ENCODE results near the gene MGMT. TPM values are rescaled to one million over a fixed set of nuclear protein-coding genes. Genes with fewer than 3 reads are reported as not detected.

MGMT gene
- total RNA-seq, 2 experiments from 2014 or later = 20.9 to 23.3 TPM

DNA sequence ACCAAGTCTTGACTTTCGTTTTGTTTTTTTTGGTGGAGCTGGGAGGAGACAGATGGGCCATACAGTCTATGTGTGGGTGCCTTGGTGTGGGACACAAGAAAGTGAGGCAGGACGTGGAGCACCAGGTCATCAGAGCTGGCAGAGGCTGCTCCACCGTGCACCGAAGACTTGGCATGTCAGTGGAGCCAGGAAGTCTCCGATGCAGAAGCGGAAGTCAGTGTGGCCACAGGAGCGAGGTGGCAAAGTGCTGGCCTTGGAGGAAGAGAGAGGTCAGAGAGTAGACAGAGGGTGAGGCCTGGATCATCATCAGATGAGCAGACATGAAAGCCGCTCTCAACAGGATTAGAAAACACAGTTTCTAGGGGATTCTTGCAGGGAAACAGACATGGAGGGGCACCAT lies 116.8 kb downstream of the MGMT start:
- Mint-ChIP-seq H3K4me3 (no peak overlapping the region), H3K36me3 (peaks cover 84% of the 10 kb centered on the region), H3K27me3 (no peaks in the 10 kb centered on the region), H3K27ac (no peak overlapping the region), H3K9me3 (peaks cover 56% of the 10 kb centered on the region), H3K4me1 (peaks cover 1% of the 10 kb centered on the region)
- DNase-seq = no peak

DNA sequence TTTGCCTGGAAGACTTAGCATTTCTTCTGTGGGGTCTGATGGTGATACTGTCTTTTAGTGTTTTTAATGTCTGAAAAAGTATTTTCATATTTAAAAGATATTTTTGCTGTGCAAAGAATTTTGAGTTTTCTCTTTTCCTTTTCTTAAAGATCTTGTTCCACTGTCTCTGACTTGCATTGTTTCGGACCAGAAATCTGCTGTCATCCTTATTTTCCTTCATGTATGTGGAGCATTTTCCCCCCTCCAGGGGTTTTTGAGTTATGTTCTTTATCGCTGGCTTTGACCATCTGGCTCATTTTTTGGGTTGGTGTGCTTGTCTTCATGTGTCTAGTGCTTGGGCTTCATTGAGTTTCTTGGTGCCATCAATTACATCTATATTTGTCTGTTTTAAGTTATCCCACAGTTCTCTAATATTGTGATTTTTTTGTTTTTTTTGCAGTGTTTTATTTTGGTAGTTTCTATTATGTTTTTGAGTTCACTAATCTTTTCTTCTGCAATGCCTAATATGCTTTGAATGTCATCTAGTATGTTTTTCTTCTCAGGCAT lies 119.9 kb downstream of the MGMT start:
- Mint-ChIP-seq H3K27me3 (no peaks in the 10 kb centered on the region), H3K9me3 (peaks cover 50% of the 10 kb centered on the region), H3K4me3 (no peak overlapping the region), H3K36me3 (peaks cover 84% of the 10 kb centered on the region), H3K4me1 (peaks cover 1% of the 10 kb centered on the region), H3K27ac (no peak overlapping the region)
- no peak for DNase-seq

DNA sequence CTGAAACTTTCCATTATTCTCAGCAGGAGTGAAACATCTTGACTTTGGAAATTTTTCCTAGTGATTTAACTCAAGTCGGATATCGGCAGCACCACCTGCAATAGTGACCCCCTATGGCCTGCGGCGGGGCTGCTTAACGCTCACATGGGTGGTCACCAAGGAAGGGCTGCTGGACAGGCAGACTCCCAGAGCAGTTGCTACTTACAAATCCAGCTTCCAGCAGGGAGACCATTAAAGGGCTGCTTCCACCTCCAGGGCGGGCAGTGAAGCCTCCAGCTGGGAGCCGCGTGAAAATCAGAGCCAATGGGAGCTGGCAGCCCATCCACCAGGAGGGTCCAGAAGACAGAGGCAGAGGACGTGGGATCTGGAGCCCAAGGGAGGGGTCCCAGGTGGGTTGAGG lies 122.5 kb downstream of the MGMT start:
- H3K27ac Mint-ChIP-seq = no peak overlapping the region
- H3K36me3 Mint-ChIP-seq = peaks cover 87% of the 10 kb centered on the region
- no peaks in the 10 kb centered on the region for H3K4me1 Mint-ChIP-seq
- DNase-seq = no peak
- H3K4me3 Mint-ChIP-seq = no peak overlapping the region
- H3K9me3 Mint-ChIP-seq = peaks cover 37% of the 10 kb centered on the region
- no peaks in the 10 kb centered on the region for H3K27me3 Mint-ChIP-seq

DNA sequence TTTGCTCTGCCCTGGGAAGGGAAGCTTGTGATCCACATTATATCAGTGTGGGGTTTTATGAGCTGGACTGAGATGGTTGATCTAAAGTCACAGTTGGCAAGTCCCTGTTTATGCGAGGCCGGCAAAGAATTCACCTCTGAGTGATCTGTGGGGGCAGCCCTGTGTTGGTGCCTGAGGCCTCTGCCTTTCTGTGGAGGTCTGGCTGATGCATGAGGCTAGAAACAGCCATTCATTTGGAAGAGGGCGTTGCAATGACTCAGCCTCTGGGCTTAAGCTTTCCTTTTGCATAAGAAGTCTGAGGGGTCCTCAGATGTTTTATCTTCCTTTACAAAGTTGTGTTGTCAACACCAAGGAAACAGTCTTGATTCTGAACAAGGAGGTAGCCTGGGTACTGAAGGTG lies 126.9 kb downstream of the MGMT start:
- Mint-ChIP-seq H3K36me3 (peaks cover 77% of the 10 kb centered on the region), H3K27ac (no peak overlapping the region), H3K4me3 (no peak overlapping the region), H3K27me3 (no peaks in the 10 kb centered on the region), H3K4me1 (no peaks in the 10 kb centered on the region), H3K9me3 (peaks cover 15% of the 10 kb centered on the region)
- no peak for DNase-seq

DNA sequence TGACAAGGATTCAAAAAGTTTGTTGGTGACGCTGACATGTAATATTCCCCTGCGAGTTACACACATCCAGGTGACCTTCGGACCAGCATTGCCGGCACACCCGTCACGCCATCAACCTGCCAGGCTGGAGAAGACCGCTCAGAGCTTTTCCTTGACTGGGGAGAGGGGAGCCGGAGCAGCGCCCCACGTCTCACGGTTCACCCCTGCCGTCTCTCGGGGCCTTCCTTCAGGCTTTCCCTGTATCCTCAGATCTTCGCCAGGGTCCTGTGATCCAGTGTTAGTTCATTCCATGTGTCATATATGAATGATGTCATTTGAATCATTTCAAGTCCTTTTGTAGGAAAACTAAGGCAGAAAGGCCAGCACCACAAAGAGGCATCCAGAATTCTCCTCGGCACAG lies 127.8 kb downstream of the MGMT start:
- Mint-ChIP-seq H3K27ac (no peak overlapping the region), H3K9me3 (peaks cover 12% of the 10 kb centered on the region), H3K4me3 (no peak overlapping the region), H3K4me1 (no peaks in the 10 kb centered on the region), H3K27me3 (no peaks in the 10 kb centered on the region), H3K36me3 (peaks cover 73% of the 10 kb centered on the region)
- no peak for DNase-seq

DNA sequence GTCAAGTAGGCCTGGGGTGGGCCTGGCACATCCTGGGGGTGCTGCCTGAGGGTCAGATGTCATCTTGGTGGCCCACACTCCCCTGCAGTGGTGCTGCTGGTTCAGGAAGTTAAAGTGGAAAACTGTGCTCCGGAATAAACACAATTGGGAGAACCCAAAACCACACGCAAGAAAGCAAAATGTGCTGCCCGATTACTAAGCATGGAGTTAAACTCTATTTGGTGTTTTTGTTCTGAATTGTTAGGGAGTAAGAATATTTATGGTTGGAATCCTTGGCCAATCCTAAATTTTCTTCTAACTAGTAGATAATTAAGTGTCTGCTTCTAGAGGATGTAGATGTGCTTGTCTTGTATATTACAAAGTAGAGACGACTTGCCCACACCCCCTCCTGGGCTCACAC lies 131.4 kb downstream of the MGMT start:
- DNase-seq = no peak
- no peaks in the 10 kb centered on the region for H3K4me1 Mint-ChIP-seq
- no peak overlapping the region for H3K27ac Mint-ChIP-seq
- peaks cover 10% of the 10 kb centered on the region for H3K9me3 Mint-ChIP-seq
- H3K4me3 Mint-ChIP-seq = no peak overlapping the region
- H3K27me3 Mint-ChIP-seq = no peaks in the 10 kb centered on the region
- H3K36me3 Mint-ChIP-seq = peaks cover 47% of the 10 kb centered on the region

GRCh38 chr10:129599160-129599559 lies 132.1 kb downstream of the MGMT start:
- Mint-ChIP-seq H3K27ac (no peak overlapping the region), H3K9me3 (peaks cover 7% of the 10 kb centered on the region)

DNA sequence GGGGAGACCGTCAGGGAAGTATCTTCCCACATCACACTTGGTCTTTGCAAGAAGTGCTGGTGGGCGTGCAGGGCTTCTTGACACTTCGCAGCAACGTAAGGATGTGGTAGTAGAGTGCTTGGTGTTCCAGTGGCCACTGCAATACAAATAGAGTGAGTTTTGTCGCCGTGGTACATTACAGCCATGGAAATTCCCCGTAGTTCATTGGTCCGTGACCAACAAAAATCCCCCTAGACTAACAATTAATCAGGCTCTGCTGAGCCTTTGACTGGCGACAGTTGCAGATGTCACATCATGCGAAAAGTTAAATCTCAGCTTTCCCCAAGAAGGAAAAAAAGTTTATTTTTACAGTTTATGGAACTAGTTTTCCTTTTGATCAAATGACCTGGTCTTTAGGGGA lies 134.7 kb downstream of the MGMT start:
- H3K4me3 Mint-ChIP-seq = no peak overlapping the region
- peaks cover 2% of the 10 kb centered on the region for H3K9me3 Mint-ChIP-seq
- DNase-seq = no peak
- H3K27ac Mint-ChIP-seq = no peak overlapping the region
- H3K4me1 Mint-ChIP-seq = peaks cover 6% of the 10 kb centered on the region
- H3K36me3 Mint-ChIP-seq = peaks cover 30% of the 10 kb centered on the region
- H3K27me3 Mint-ChIP-seq = no peaks in the 10 kb centered on the region

More at GRCh38 chr10:129599160-129599559, 132.1 kb downstream of the MGMT start:
- H3K27me3 Mint-ChIP-seq = no peaks in the 10 kb centered on the region
- DNase-seq = no peak
- peaks cover 42% of the 10 kb centered on the region for H3K36me3 Mint-ChIP-seq
- no peak overlapping the region for H3K4me3 Mint-ChIP-seq
- no peaks in the 10 kb centered on the region for H3K4me1 Mint-ChIP-seq

GRCh38 chr10:129602938-129603535 lies 136.0 kb downstream of the MGMT start:
- H3K4me3 Mint-ChIP-seq = no peak overlapping the region
- H3K36me3 Mint-ChIP-seq = peaks cover 25% of the 10 kb centered on the region
- H3K4me1 Mint-ChIP-seq = peaks cover 6% of the 10 kb centered on the region

DNA sequence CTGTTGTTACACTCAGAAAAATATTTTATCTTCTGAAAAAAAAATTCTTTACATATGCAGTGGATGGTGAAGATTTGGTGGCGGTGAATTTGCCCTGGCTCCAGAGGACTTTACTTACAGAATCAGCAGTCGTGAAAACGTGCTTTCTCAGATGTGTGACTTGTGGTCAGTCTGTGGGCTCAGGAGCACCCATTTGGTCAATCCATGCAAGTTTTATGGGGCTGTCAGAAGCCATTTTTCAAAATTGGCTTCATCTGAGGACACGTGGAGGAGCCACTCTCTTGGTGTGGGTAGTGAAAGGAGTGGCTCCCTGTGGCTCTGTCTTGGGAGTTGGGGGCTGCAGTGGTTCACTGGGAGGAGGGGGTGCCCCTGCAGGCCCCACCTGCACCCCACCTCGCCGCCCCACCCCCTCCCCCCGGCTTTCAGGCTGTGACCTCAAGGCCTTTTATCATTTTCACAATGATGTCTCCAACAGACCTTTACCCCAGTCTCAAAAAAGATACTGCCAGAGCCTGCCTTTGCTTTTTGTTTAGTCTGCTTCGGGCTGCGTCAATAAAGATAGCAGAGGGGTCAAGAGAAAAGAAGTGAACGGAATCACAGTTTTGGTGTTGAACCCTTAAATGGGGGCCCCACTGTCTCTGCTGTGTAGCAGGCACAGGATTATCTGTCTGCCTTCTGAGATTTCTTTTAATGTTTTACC lies 137.4 kb downstream of the MGMT start:
- no peaks in the 10 kb centered on the region for H3K9me3 Mint-ChIP-seq
- H3K4me3 Mint-ChIP-seq = no peak overlapping the region
- H3K27ac Mint-ChIP-seq = no peak overlapping the region
- H3K36me3 Mint-ChIP-seq = peaks cover 30% of the 10 kb centered on the region
- no peaks in the 10 kb centered on the region for H3K27me3 Mint-ChIP-seq
- DNase-seq = no peak
- H3K4me1 Mint-ChIP-seq = peaks cover 6% of the 10 kb centered on the region

More at GRCh38 chr10:129602938-129603535, 136.0 kb downstream of the MGMT start:
- H3K9me3 Mint-ChIP-seq = peaks cover 1% of the 10 kb centered on the region
- DNase-seq = no peak
- no peak overlapping the region for H3K27ac Mint-ChIP-seq
- no peaks in the 10 kb centered on the region for H3K27me3 Mint-ChIP-seq

- Mint-ChIP-seq H3K36me3 (peaks cover 31% of the 10 kb centered on the region), H3K4me3 (no peak overlapping the region), H3K27ac (no peak overlapping the region), H3K27me3 (no peaks in the 10 kb centered on the region), H3K4me1 (peaks cover 6% of the 10 kb centered on the region), H3K9me3 (no peaks in the 10 kb centered on the region)
- no peak for DNase-seq
Observed at GRCh38 chr10:129605266-129605985, 138.4 kb downstream of the MGMT start.

- Mint-ChIP-seq H3K27me3 (no peaks in the 10 kb centered on the region), H3K4me1 (peaks cover 6% of the 10 kb centered on the region), H3K36me3 (peaks cover 37% of the 10 kb centered on the region), H3K27ac (no peak overlapping the region), H3K4me3 (no peak overlapping the region), H3K9me3 (no peaks in the 10 kb centered on the region)
- DNase-seq = no peak
Observed at GRCh38 chr10:129605986-129606518, 139.0 kb downstream of the MGMT start.

GRCh38 chr10:129607607-129608109 lies 140.6 kb downstream of the MGMT start:
- no peak for DNase-seq
- Mint-ChIP-seq H3K27me3 (no peaks in the 10 kb centered on the region), H3K27ac (no peak overlapping the region), H3K4me1 (peaks cover 6% of the 10 kb centered on the region), H3K9me3 (no peaks in the 10 kb centered on the region), H3K36me3 (peaks cover 41% of the 10 kb centered on the region), H3K4me3 (no peak overlapping the region)

DNA sequence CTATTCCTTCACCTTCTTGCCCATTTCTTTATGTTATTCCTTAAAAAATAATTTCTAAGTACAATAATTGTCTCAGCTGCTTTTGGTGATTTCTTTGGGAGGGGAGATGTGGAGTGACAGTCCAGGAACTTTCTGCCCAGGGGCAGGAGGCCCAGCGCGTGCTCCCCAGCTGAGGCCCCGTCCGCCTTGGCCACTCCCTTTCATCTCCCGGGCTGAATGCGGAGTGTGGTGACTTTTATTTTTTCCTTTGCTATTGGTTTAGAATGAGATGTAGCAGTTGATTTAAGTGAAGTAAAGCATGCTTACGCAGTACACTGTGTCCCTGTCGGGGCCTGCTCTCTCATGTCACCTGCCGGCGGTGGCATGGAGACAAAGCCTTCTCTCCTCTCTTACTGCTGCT lies 141.6 kb downstream of the MGMT start:
- Mint-ChIP-seq H3K4me3 (no peak overlapping the region), H3K4me1 (peaks cover 6% of the 10 kb centered on the region), H3K27ac (no peak overlapping the region), H3K27me3 (no peaks in the 10 kb centered on the region), H3K36me3 (peaks cover 44% of the 10 kb centered on the region), H3K9me3 (no peaks in the 10 kb centered on the region)
- no peak for DNase-seq

DNA sequence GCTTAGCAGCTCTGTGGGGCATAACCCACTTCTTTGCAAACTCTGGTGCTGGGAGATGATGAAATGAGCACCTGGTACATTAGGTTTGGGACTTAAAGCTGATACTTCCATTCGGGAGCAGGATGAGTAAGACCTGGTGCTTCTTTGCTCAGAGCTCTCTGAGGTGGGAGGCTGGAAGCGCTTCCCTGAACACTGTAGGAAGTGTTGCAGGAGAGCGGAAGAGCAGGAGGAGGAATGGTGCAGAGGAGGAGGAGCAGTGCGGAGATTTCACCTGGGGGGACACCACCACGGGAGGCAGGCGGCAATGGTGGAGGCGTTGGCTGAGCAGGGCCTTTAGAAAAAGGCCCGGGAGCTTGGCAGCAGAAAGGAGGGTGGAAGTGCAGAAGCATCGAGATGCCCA lies 142.5 kb downstream of the MGMT start:
- H3K9me3 Mint-ChIP-seq = no peaks in the 10 kb centered on the region
- no peaks in the 10 kb centered on the region for H3K27me3 Mint-ChIP-seq
- no peak for DNase-seq
- no peak overlapping the region for H3K27ac Mint-ChIP-seq
- H3K4me3 Mint-ChIP-seq = no peak overlapping the region
- H3K36me3 Mint-ChIP-seq = peaks cover 39% of the 10 kb centered on the region
- H3K4me1 Mint-ChIP-seq = peaks cover 6% of the 10 kb centered on the region

All from activated naive CD8-positive, alpha-beta T cell treated with anti-CD3 and anti-CD28 coated beads for 36 hours (primary cell).